ENCODE data around the gene TMEM131. TPM values are rescaled to one million over a fixed set of nuclear protein-coding genes. Genes with fewer than 3 reads are reported as not detected.
A peak's percentile ranks its signal among the peaks of the same experiment; 100 is the strongest.

The TMEM131 gene
- total RNA-seq, 5 donors from 2014 or later (not counting 1 experiment from before 2014, with no cell fraction given): 39.3 to 43.9 (median 41.1) TPM

DNA sequence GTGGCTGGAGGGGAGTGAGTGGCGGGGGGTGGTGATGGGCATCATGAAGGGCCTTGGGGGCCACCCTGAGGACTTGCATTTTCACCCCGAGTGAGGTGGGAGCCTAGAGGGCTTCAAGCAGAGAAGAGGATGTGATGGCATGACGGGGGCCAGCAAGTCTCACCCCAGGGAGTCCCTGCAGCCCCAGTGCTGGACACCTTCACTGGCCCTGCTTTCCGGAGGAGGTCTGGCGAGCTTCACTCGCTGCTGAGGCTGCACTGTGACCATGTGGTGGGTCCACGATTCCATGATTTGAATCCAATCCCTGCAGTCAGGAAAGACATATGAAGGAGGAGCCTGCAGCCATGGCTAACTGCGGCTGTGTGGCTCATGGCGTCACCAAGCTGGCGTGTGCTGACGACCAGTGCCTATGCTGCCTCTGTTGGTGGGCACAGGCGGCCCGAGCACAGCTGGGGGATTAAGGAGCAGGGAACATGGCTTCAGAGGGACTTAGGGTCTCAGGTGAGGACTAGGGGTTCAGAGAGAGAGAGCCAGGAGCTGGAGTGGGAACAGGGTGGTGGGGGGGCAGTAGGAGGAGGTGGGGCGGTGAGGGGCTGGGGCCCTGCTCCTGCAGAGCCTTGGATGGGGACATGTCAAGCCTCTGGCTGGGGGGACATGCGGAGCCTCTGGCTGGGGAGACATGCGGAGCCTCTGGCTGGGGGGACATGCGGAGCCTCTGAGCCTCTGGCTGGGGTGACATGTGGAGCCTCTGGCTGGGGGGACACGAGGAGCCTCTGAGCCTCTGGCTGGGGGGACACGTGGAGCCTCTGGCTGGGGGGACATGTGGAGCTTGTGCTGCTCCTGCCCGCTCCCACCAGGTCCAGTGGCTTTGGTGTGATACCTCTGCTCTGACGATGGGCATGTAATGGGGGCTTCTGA lies 278.8 kb downstream of the TMEM131 start:
- peaks cover 65 to 93% of the 10 kb centered on the region in 2 experiments for H3K4me1 ChIP-seq (ENCODE audit: control insufficient read depth in 1 of 2, extremely low read depth in 1 of 2, insufficient read depth in 2 of 2, low read length in 2 of 2)
- ChIA-PET POLR2A (interaction anchor here (0.6 to 0.7 kb wide), 2 partner anchors 777 to 1603 kb away, joined by 4 to 5 read pairs; no protein-coding TSS in a partner anchor), CTCF (interaction anchor here in 1 of 2 donors (0.9 kb wide), 1 partner anchor 17 kb away, joined by 3 read pairs; no protein-coding TSS in a partner anchor)
- Mint-ChIP-seq H3K36me3 (peaks cover 44% of the 10 kb centered on the region), H3K9me3 (no peaks in the 10 kb centered on the region), H3K4me3 (peak overlapping the region; percentile 93 to 98 (median 94)), H3K27ac (peak overlapping the region; percentile 100), H3K4me1 (peaks cover 82 to 92% (median 91%) of the 10 kb centered on the region in 3 donors), H3K27me3 (no peaks in the 10 kb centered on the region)
- H3K4me3 ChIP-seq (ENCODE audit: control insufficient read depth in 1 of 2, extremely low read depth in 1 of 2, low read length in 1 of 2): peak overlapping the region; percentile 89 to 91
- H3K36me3 ChIP-seq (ENCODE audit: control insufficient read depth in 2 of 2, extremely low read depth in 1 of 2, insufficient read depth in 1 of 2, low read length in 1 of 2): peaks cover 5 to 38% of the 10 kb centered on the region in 2 donors
- peak in 1 of 35 experiments; percentile 40 for DNase-seq
- H3K27me3 ChIP-seq (replicated peaks in 1 of 2; ENCODE audit: control insufficient read depth in 2 of 2, extremely low read depth in 1 of 2, insufficient read depth in 2 of 2, low read length in 1 of 2): no peaks in the 10 kb centered on the region
- 43% methylated on average over 19 of the region's 21 CpGs for WGBS (ENCODE audit: insufficient coverage)
- H3K27ac ChIP-seq (ENCODE audit: low read length): peak overlapping the region; percentile 89
- H3K9me3 ChIP-seq: no peaks in the 10 kb centered on the region
- ATAC-seq (replicated peaks in 1 of 4): no peak

DNA sequence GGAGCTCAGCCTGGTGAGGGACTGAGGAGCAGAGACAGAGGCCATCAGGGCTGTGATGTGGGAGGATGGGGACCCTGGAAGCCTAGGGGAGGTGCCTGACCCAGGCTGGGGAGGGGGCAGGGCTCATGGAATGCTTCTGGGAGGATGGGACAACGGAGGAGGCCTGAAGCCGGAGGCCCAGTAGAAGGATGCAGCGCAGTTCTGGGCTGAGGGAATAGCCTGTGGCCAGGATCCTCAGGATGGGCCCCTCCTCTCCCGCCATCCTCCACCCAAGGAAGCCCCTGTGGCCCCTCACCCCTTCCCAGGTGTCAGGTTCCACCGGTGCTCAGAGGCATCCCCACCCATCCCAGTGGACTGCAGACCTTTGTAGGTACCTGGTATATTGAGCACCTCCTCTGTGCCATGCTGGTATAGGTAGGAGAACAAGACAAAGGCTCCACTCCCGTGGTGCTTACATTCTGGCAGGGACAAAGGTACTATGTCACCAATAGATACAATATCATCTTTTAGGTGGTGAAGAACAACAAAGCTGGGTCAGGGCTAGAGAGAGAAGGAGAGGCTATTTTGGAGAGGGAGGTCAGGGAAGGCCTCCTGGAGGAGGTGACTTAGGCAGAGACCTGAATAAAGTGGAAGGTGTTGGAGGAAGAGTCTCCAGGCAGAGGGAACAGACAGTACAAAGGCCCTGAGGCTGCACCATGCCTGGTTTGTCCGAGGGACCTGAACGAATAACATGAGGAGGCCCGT lies 279.6 kb downstream of the TMEM131 start:
- WGBS (ENCODE audit: insufficient coverage): 48% methylated on average over 5 of the region's 9 CpGs
- Mint-ChIP-seq H3K27ac (peak overlapping the region; percentile 100), H3K4me1 (peaks cover 87 to 99% (median 96%) of the 10 kb centered on the region in 3 donors), H3K27me3 (no peaks in the 10 kb centered on the region), H3K4me3 (peak overlapping the region; percentile 93 to 98 (median 94)), H3K36me3 (peaks cover 43% of the 10 kb centered on the region), H3K9me3 (no peaks in the 10 kb centered on the region)
- H3K4me1 ChIP-seq (ENCODE audit: control insufficient read depth in 1 of 2, extremely low read depth in 1 of 2, insufficient read depth in 2 of 2, low read length in 2 of 2): peaks cover 65 to 93% of the 10 kb centered on the region in 2 experiments
- POLR2A ChIA-PET: no interaction called here
- CTCF ChIA-PET: no interaction called here
- no peak for ATAC-seq (replicated peaks in 1 of 4)
- no peaks in the 10 kb centered on the region for H3K9me3 ChIP-seq
- H3K36me3 ChIP-seq (ENCODE audit: control insufficient read depth in 2 of 2, extremely low read depth in 1 of 2, insufficient read depth in 1 of 2, low read length in 1 of 2): peaks cover 5 to 37% of the 10 kb centered on the region in 2 donors
- no peaks in the 10 kb centered on the region for H3K27me3 ChIP-seq (replicated peaks in 1 of 2; ENCODE audit: control insufficient read depth in 2 of 2, extremely low read depth in 1 of 2, insufficient read depth in 2 of 2, low read length in 1 of 2)
- peak overlapping the region; percentile 89 to 91 for H3K4me3 ChIP-seq (ENCODE audit: control insufficient read depth in 1 of 2, extremely low read depth in 1 of 2, low read length in 1 of 2)
- H3K27ac ChIP-seq (ENCODE audit: low read length): peak overlapping the region; percentile 89
- no peak for DNase-seq

DNA sequence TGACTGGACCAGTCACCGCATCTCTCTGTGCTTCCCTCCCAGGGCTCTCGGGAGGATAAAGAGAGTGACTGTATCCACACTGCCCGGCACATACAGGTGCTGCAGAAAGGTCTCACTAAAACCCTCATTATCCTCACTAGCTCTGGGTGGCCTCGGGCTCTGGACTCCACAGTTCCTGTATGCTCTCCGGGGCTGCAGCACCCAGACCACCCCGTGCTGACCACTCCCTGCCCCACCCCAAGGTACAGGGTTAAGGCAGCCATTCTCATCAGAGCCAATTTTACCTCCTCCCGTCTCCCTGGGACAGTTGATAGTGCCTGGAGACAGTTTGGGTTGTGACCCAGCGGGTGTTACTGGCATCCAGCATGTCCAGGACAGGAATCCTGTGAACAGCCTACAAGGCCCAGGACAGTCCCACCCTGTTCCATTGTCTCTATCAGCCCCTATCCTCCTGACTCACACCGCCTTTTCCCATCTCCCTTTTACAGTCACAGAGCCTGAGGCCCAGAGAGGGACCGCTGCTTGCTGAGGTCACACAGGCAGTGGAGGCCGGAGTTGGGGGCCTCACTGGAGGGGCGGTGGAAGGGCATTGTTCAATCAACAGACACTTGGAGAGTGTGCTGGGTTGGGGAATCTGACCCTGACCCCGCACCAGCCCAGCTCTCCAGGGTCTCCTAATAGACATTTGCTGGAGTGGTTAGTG lies 280.6 kb downstream of the TMEM131 start:
- WGBS (ENCODE audit: insufficient coverage): 29% methylated on average over 7 of the region's 13 CpGs
- Histone ChIP-seq H3K27me3 (replicated peaks in 1 of 2; ENCODE audit: control insufficient read depth in 2 of 2, extremely low read depth in 1 of 2, insufficient read depth in 2 of 2, low read length in 1 of 2) (no peaks in the 10 kb centered on the region), H3K27ac (ENCODE audit: low read length) (peak overlapping the region; percentile 89), H3K9me3 (no peaks in the 10 kb centered on the region), H3K4me3 (ENCODE audit: control insufficient read depth in 1 of 2, extremely low read depth in 1 of 2, low read length in 1 of 2) (peak overlapping the region; percentile 89 to 91), H3K4me1 (ENCODE audit: control insufficient read depth in 1 of 2, extremely low read depth in 1 of 2, insufficient read depth in 2 of 2, low read length in 2 of 2) (peaks cover 64 to 94% of the 10 kb centered on the region in 2 experiments), H3K36me3 (ENCODE audit: control insufficient read depth in 2 of 2, extremely low read depth in 1 of 2, insufficient read depth in 1 of 2, low read length in 1 of 2) (peaks cover 5 to 28% of the 10 kb centered on the region in 2 donors)
- H3K27me3 Mint-ChIP-seq: no peaks in the 10 kb centered on the region
- no peak for ATAC-seq (replicated peaks in 1 of 4)
- ChIA-PET CTCF (interaction anchor here in 1 of 2 donors (0.5 to 1.4 kb wide), 2 partner anchors 14 to 17 kb away, joined by 4 read pairs; no protein-coding TSS in a partner anchor), POLR2A (interaction anchor here in 1 of 2 donors (0.9 kb wide), 1 partner anchor 72 kb away, joined by 3 read pairs; no protein-coding TSS in a partner anchor)
- H3K4me1 Mint-ChIP-seq: peaks cover 88 to 99% (median 95%) of the 10 kb centered on the region in 3 donors
- H3K9me3 Mint-ChIP-seq: no peaks in the 10 kb centered on the region
- peak overlapping the region; percentile 100 for H3K27ac Mint-ChIP-seq
- H3K4me3 Mint-ChIP-seq: peak overlapping the region; percentile 93 to 98 (median 94)
- no peak for DNase-seq
- peaks cover 36% of the 10 kb centered on the region for H3K36me3 Mint-ChIP-seq

DNA sequence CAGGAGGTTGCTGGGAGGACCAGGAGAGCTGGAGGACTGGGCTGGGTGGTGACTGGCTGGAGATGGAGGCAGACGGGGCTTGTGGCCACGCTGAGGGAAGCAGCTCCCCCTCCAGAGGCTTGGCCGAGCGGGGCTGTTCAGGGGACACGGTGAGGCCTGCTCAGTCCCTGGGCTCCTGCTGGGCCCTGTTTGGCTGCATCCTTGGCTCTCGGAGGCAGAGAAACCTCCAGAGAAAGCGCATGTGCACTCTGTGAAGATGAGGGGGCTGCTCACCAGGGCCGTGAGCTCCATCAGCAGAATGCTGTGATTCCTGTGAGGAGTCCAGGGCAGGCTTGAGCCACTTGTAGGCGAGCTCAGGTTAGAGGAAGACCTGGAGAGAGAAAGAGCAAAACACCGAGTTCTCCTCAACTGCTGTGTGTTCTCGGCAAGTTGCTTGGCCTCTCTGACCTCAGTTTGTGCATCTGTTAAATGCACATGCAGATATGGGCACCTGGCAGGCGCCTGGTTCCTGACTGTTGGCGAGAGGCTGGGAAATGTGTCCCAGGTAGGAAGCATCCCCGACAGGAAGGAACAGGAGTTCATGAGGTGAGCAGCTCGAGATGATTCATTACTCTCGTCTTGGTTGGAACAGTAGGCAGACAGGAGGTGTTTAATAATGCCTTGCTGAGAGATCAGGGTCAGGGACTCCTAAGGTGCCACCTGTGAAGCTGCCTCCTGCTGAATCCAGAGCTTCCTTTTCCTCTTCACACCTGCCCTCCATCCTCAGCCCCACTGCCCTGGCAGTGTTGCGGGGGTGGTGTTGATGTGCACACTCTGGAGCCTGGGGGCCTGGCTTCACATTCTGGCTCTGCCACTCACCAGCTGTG lies 281.4 kb downstream of the TMEM131 start:
- Mint-ChIP-seq H3K9me3 (no peaks in the 10 kb centered on the region), H3K4me1 (peaks cover 85 to 98% (median 93%) of the 10 kb centered on the region in 3 donors), H3K27ac (peak overlapping the region; percentile 100), H3K4me3 (peak overlapping the region; percentile 93 to 98 (median 94)), H3K36me3 (peaks cover 32% of the 10 kb centered on the region), H3K27me3 (no peaks in the 10 kb centered on the region)
- CTCF ChIA-PET: interaction anchor here in 1 of 2 donors (1.0 to 1.4 kb wide), 3 partner anchors 10 to 68 kb away, joined by 3 to 4 read pairs (median 3); partner anchors contain the start of gene COX5B
- no peaks in the 10 kb centered on the region for H3K27me3 ChIP-seq (replicated peaks in 1 of 2; ENCODE audit: control insufficient read depth in 2 of 2, extremely low read depth in 1 of 2, insufficient read depth in 2 of 2, low read length in 1 of 2)
- H3K36me3 ChIP-seq (ENCODE audit: control insufficient read depth in 2 of 2, extremely low read depth in 1 of 2, insufficient read depth in 1 of 2, low read length in 1 of 2): peaks cover 5 to 23% of the 10 kb centered on the region in 2 donors
- DNase-seq (peak in 2 of 35 experiments; percentile 29 to 37), ATAC-seq (replicated peaks in 1 of 4) (no peak)
- H3K9me3 ChIP-seq: no peaks in the 10 kb centered on the region
- POLR2A ChIA-PET: interaction anchor here in 1 of 2 donors (0.9 kb wide), 1 partner anchor 71 kb away, joined by 3 read pairs; no protein-coding TSS in a partner anchor
- 2% methylated on average over 14 of the region's 17 CpGs for WGBS (ENCODE audit: insufficient coverage)
- H3K4me3 ChIP-seq (ENCODE audit: control insufficient read depth in 1 of 2, extremely low read depth in 1 of 2, low read length in 1 of 2): peak overlapping the region; percentile 89 to 91
- H3K27ac ChIP-seq (ENCODE audit: low read length): peak overlapping the region; percentile 89
- H3K4me1 ChIP-seq (ENCODE audit: control insufficient read depth in 1 of 2, extremely low read depth in 1 of 2, insufficient read depth in 2 of 2, low read length in 2 of 2): peaks cover 59 to 92% of the 10 kb centered on the region in 2 experiments

DNA sequence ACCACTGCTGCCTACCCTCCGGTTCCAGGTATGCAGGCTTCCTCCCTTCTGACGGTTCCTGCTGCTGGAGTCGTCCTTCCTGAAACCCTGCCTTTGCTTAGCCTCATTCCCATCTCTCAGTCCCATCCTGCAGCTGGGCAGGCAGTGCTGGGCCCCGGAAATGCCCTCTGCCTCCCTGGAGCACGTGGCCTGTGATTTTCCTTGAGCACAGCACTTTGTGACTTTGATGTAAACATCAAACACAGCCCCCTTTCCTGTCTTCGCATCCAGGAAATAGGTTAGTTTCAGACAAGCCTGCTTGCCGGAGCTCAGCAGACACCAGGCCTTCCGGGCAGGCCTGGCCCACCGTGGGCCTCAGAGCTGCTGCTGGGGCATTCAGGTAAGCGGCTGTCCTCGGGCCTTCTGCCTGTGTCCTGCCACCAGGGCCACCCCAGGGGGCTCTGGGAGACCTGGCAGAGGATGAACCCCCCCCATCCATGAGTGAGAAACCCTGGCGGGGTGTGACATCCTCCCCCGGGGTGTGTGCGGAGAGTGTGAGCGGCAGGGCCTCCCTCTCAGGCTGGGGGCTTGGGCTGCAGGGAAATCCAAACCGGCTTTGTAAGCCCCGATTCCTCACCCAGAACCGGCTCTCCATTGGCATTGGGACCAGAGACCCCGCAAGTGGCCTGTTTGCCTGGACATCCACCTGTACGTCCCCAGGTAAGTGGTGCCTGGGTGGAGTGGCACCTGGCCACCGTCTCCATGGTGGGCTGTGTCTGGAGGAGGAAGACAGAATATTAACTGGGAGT lies 282.3 kb downstream of the TMEM131 start, which contains the start of gene ZAP70:
ZAP70 (plus strand) TSS at position 281 of the 788 bp plus-strand sequence. CDS start 10,461 bp downstream, outside the sequence.
- peaks cover 32% of the 10 kb centered on the region for H3K36me3 Mint-ChIP-seq
- Histone ChIP-seq H3K9me3 (no peaks in the 10 kb centered on the region), H3K27ac (ENCODE audit: low read length) (peak within 1 kb of the TSS; percentile 89), H3K4me3 (ENCODE audit: control insufficient read depth in 1 of 2, extremely low read depth in 1 of 2, low read length in 1 of 2) (peak within 1 kb of the TSS; percentile 89 to 91), H3K36me3 (ENCODE audit: control insufficient read depth in 2 of 2, extremely low read depth in 1 of 2, insufficient read depth in 1 of 2, low read length in 1 of 2) (peaks cover 5 to 23% of the 10 kb centered on the region in 2 donors), H3K4me1 (ENCODE audit: control insufficient read depth in 1 of 2, extremely low read depth in 1 of 2, insufficient read depth in 2 of 2, low read length in 2 of 2) (peaks cover 52 to 84% of the 10 kb centered on the region in 2 experiments), H3K27me3 (replicated peaks in 1 of 2; ENCODE audit: control insufficient read depth in 2 of 2, extremely low read depth in 1 of 2, insufficient read depth in 2 of 2, low read length in 1 of 2) (peaks cover 0 to 2% of the 10 kb centered on the region in 2 experiments)
- ATAC-seq (replicated peaks in 1 of 4): peak; percentile 77 to 81 (median 78)
- H3K9me3 Mint-ChIP-seq: no peaks in the 10 kb centered on the region
- H3K27ac Mint-ChIP-seq: peak within 1 kb of the TSS; percentile 100
- CTCF ChIA-PET: interaction anchor here in 1 of 2 donors (0.6 to 1.2 kb wide), 3 partner anchors 9 to 68 kb away, joined by 3 read pairs; partner anchors contain the start of gene COX5B
- no peaks in the 10 kb centered on the region for H3K27me3 Mint-ChIP-seq
- H3K4me1 Mint-ChIP-seq: peaks cover 77 to 90% (median 85%) of the 10 kb centered on the region in 3 donors
- peak within 1 kb of the TSS; percentile 93 to 98 (median 94) for H3K4me3 Mint-ChIP-seq
- DNase-seq: peak; percentile 48 to 81 (median 60)
- under 1% methylated on average over 16 of the region's 21 CpGs for WGBS (ENCODE audit: insufficient coverage)
- POLR2A ChIA-PET: no interaction called here
